Posterior vena cava (tissue), 2 donors: ENCODE measurements around the gene CPNE9. TPM values are rescaled to one million over a fixed set of nuclear protein-coding genes. Genes with fewer than 3 reads are reported as not detected.
"Not testable (repeated sequence)": the region's sequence is repeated elsewhere in the genome, so short reads cannot be mapped to it uniquely, and the experiment has no call there.

Experiments
- DNase-seq: peaks from one replicate; pipeline ENCODE4 v3.0.0-alpha.2; 2020; ENCODE audit warnings: low spot score
- intact Hi-C, 2 donors: fragments of 100-400 bp; cut with DNase I; formaldehyde crosslinking; loops; one replicate each; pipeline versions ENCODE4 v1.14.1 to v1.14.2; 2022 to 2023
- total RNA-seq, 2 donors: library from RNA; stranded (reverse); fragmentation: NEBNext Ultra II Directional; extraction: Animal tissue kit (Norgen Biotek cat#: 25700); gene quantifications; one replicate each; pipeline ENCODE4 v1.2.1, GENCODE V29; 2021
- donor health status: DM: yes; HTN: yes; CAD: no.
- donor health status: DM: yes; HTN: yes; CAD: no.

CPNE9 gene
- total RNA-seq, 2 donors from 2014 or later: not detected

DNA sequence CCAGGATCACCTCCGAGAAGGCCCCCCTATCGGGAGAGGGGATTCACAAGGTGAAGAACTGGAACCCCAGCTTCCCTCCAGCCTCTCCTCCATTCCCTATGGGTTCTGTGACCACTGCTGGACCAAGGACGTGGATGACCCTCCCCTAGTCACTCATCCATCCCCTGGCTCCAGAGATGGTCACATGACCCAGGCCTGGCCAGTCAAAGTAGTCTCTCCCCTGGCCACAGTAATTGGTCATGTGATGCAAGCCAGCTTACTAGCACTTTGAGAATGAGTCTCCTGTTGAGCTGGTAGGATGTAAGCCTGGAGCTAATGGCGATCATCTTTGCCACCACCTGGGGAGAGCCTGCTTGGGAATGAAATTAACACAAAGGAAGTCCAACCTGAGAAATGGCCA, 62.2 kb downstream of the CPNE9 start:
- DNase-seq: no peak
- intact Hi-C loops: no loop called here

DNA sequence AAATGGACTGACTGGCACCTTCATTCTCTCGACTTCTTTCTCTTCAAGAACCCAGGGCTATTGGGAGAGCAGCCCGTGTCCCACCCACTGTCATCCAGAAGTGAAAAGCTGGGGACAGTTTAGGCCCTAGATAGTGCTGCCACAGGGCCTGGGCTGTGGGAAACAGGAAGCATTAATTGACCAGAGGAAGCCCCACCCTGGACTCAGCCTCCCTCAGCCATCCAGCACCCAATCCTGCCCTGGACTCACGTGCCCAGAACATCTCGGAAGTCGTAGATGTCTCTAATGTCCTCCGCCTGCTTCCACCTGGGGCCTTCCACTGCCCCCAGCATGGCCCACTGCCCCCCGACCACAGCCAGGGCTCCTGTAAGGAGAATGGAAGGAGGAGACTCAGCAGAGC, 63.8 kb downstream of the CPNE9 start:
- intact Hi-C loops: no loop called here

DNA sequence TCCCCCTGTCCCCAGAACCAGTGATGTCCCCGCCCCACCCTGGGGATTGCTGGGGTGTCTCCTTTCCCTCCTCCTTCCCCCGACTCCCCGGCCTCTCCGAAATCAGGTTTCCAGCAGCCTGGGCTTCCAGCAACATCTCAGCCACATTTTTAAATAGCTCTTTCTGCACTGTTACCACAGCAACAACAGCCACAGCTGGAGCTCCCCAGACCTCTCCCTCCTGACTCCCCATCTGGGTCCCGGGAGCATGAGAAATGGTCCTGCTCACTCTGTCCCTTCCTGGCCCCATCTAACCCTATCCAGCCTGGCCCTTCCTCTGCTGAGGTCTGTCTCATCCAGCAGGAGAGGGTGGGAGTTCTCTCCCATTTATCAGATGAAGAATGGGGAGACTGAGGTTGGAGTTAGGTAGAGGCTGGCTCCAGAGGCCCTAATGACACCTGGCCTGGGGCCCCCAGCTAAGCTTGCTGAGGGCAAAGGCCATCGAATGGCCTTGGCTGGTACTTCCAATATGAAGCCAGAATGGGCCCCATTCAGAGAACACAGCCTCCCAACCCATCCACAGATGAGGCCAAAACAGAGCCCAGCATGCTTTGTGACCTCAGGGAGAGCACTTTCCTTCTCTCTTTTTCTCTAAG, 64.6 kb downstream of the CPNE9 start:
- no peak for DNase-seq
- intact Hi-C loops: no loop called here

More for the DNA sequence above, 63.8 kb downstream of the CPNE9 start:
- no peak for DNase-seq

DNA sequence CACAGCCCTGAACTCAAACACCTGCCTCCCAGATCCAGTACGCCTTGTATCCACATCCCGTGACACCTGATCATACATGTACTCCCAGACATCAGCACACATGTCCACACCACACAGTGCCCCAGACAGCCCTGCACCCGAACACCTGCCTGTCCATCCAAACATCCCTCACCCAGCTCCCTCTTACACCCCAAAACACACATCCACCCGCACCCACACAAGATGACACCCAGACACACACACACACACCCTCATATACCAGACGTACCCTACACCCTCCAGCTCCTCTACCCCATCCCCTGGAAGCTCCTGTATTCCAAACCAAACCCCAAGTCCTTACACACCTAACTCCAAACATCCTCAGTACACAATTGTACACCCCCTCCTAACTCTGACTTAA, 65.4 kb downstream of the CPNE9 start:
- intact Hi-C loops: no loop called here
- no peak for DNase-seq

DNA sequence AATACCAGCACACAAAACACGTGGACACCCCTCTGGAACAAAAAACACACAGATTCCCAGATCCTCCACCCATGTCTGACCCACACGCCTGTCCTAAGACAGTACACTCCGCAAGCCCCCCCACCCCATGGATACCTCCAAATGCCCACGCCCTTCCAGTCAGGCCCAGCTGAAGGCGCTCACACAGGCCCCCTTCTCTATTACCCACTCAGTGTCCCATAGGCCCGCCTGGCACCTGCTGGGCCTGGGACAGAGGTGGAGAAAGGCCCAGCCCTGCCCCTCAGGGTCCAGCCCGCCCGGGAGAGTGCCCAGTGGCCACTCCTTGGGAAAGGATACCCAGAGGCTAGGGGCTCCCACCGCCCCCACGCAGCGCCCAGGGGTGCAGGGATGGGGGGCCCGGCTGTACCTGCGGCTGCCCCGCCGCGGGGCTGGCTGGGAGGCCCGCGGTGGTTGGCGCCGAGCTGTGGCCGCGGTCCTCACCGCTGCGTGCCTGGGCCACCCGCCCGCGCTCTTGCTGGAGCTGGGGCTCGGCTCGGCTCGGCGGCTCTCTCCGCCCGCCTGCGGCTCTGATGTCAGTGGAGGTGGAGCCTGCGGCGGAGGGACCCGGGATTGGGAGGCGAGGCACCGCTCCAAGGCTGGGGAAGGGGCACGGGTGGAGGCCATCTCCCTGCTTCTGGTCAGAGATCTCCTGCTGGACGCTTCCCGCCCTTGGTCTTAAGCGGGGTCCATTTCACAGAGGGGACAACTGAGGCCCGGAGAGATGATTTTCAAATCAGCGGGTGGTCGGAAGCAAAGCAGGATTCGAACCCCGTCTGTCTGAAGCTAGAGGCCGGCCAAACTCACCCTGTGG, 66.0 kb downstream of the CPNE9 start, which contains the start of gene CAMK1:
Gene CAMK1, minus strand, starts transcription at position 522 of the 850 bp plus-strand sequence. CDS start 2,198 bp downstream, outside the sequence.
- DNase-seq: peak; percentile 94
- intact Hi-C loops: no loop called here

DNA sequence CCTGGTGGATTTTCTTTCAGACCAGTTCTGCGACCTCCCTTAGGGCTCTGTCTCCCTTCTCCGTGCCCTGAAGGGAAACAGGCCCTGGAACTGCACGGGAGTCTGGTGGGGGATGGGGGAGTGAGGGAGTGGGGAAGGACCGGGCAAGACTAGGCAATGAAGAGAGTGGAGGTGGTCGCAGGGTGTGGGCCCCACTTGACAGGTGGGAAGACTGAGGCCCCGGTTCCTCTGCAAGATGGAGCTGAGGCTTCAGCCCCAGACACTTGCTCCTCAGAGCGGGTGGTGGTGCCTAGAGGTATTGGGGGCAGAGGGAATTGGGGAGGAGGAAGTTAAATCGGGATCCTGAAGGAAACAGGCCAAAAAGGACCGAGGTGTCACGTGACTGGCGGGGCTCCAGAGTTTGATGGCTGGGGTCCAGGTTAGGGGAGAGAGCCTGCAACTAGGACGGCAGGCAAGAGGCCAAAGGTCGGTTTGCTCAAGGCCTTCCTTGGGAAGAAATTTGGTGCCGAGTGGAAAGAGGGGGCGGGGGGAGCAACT, 66.7 kb downstream of the CPNE9 start:
- intact Hi-C loops: no loop called here

DNA sequence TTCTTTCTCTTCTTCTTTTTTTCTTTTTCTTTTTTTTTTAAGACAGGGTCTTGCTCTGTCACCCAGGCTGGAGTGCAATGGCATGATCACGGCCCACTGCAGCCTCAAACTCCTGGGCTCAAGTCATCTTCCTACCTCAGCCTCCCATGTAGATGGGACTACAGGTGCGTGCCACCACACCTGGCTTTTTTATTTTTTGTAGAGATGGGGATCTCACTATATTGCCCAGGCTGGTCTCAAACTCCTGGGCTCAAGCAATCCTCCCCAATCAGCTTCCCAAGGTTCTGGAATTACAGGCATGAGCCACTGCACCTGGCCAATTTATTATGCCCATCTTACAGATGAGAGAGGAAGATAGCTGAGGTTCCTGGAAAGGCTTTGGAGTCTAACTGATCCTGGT, 67.4 kb downstream of the CPNE9 start:
- intact Hi-C loops, DNase-seq: not testable (repeated sequence)

More for the DNA sequence above, 66.7 kb downstream of the CPNE9 start:
- peak; percentile 95 for DNase-seq

DNA sequence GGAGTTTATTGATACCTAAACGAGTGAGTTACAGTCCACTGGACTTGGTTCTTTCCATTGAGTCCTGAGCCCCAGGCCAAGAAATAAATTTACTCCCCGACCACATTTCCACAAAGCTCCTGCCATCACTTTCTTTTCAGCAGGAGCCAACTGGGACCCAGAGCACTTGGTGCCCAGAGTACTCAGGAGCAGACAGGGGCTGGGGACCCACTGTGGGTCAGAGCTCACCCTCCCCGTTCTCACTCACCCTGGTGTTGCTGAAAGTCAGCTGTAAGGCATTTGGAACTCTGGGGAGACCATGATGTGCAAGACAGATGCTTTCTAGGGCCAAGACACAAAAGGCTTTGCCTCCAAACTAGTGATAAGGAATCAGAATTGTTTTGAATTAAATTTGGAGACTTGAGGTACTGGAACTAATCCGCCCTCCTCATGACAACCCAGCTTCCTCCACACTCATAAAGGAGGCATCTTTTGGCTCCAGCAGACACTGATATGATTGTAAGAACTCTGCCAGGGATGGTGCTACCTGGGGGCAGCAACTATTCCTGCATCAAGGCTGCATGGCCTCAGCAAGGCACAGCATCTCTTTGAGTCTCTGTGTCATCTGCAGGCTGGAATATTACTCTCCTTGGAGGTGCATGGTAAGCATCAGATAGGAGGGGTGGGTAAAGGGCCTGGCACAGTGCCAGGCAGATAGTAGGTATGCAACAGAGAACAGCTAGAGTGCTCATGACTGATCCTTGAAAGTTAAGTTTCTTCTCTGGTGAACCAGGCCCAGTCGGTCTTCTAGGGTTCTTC, 73.5 kb downstream of the CPNE9 start:
- DNase-seq: no peak
- intact Hi-C loops: no loop called here

DNA sequence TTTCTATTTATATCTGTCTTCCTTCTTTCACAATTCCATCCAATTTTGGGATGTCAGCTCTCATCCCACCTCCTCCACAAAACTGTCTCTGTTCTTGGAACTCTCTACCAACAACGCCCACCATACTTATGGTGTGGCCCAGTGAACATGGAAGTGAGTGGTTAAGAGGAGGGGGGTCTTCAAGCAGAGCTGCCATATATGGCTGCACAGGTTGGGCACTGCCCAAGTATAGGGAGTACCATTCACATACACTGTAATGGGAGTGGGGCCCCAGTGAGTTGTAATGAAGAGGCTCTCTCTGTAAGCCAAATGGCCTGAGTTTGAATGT, 74.0 kb downstream of the CPNE9 start:
- intact Hi-C loops: no loop called here
- no peak for DNase-seq

DNA sequence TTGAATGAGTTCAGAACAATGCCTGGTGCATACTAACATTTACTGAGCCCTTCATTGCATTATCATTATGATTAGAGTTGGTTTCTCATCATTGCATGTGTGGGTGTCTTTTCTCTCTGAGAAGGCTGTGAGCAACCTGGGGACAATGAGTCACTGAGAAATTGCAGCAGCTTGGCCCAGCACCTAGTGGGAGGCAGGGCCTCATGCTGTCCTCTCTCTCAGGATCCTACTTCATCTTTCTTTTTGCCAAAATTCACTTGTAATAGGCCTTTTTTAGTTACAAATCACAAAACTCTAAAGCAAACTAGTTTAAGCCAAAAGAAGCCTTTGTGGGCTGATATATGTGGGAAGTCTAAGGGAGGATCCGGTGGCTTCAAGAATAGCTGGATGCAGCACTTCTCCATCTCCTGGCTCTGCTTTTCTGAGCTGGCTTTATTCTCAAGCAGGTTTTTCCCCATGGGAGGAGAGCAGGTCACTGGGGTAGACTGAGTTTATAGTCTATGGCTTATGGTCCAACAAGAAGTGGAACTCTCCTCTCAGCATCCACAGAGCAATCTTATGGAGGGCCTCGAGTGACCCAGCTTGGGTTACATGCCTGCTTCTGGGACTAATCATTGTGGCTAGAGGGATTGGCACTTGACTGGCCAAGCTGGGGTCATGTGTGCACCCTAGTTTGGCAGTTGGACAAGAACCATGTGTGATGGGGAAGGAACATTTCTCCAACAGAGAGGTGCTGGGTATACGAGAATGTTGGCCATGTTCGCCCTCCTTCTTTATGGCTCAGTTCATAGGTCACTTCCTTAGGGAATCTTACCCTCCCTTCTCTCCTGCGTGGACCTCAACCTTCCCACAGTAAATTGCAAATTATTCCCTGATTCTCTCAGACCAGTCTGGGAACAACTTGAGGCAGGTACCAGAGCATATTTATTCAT, 74.8 kb downstream of the CPNE9 start:
- intact Hi-C loops: no loop called here
- DNase-seq: no peak

DNA sequence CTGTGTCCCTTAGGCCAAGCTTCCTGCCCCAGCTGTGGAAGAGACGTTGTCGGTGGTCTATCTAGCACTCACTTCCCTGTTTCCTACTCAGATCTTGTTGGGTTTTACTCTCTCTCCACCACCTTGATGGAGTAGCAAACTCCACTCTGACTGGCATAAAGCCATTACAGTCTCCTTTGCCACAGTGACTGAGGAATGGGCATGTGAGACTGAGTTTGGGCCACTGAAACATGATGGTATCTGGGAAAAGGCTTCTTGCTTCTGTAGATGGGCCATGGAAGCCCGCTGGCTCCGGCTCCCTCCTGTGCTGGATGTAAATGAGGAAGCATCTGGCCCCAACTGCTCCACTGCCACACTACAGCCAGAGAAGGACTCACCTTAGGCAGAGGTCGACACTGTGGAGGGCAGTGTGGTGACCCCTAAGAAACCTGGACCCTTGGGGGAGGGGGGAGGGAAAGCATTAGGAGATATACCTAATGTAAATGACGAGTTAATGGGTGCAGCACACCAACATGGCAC, 75.5 kb downstream of the CPNE9 start:
- intact Hi-C loops: no loop called here
- DNase-seq: no peak

Other genes with a start within 250 kb of the CPNE9 start
- gene LHFPL4, start 150.0 kb upstream of the CPNE9 start, total RNA-seq: not detected
- gene MTMR14, start 54.3 kb upstream of the CPNE9 start, total RNA-seq: 10 to 100 TPM; 15.1 to 23.8 TPM
- gene BRPF1, start 27.9 kb downstream of the CPNE9 start, total RNA-seq: 10 to 100 TPM; 15.6 to 17.5 TPM
- gene OGG1, start 46.1 kb downstream of the CPNE9 start, total RNA-seq: 10 to 100 TPM; 15.4 to 23.4 TPM
- gene CAMK1, start 66.1 kb downstream of the CPNE9 start, total RNA-seq: 10 to 100 TPM; 47.8 to 50.6 TPM
- 10 to 100 TPM; 44.2 to 48.8 TPM for gene TADA3, start 88.6 kb downstream of the CPNE9 start, total RNA-seq
- 100 to 1,000 TPM; 144 to 148 TPM for gene ARPC4, start 89.2 kb downstream of the CPNE9 start, total RNA-seq
- 10 to 100 TPM; 24.9 to 44.4 TPM for gene TTLL3, start 106.4 kb downstream of the CPNE9 start, total RNA-seq
- gene RPUSD3, start 140.2 kb downstream of the CPNE9 start, total RNA-seq: 10 to 100 TPM; 18.2 to 20.0 TPM
- 1 to 10 TPM; 1.2 to 2.9 TPM for gene CIDEC, start 176.4 kb downstream of the CPNE9 start, total RNA-seq
- 10 to 100 TPM; 19.6 to 20.0 TPM for gene JAGN1, start 186.8 kb downstream of the CPNE9 start, total RNA-seq
- 1 to 10 TPM; 9.6 to 10.0 TPM for gene IL17RE, start 199.0 kb downstream of the CPNE9 start, total RNA-seq
- 10 to 100 TPM; 31.9 to 41.1 TPM for gene IL17RC, start 213.3 kb downstream of the CPNE9 start, total RNA-seq
- 10 to 100 TPM; 22.3 to 29.5 TPM for gene CRELD1, start 230.0 kb downstream of the CPNE9 start, total RNA-seq
- 1 to 10 TPM; 1.5 to 2.7 TPM for gene PRRT3, start 248.6 kb downstream of the CPNE9 start, total RNA-seq